Ishikawa (cell line): ENCODE measurements around the gene DDX43.

ENCODE experiments used
- CEBPB ChIP-seq: IDR thresholded peaks from 2 replicates; pipeline ENCODE4 v1.6.1; 2012
- CREB1 ChIP-seq: IDR thresholded peaks from 2 replicates; pipeline ENCODE4 v1.6.1; 2012; ENCODE audit warnings: low read depth
- EGR1 ChIP-seq: IDR thresholded peaks from 2 replicates; pipeline ENCODE4 v1.6.1; 2012
- EP300 ChIP-seq: IDR thresholded peaks from 2 replicates; pipeline ENCODE4 v1.6.1; 2012; ENCODE audit warnings: borderline replicate concordance
- FOXM1 ChIP-seq: IDR thresholded peaks from 2 replicates; pipeline ENCODE4 v1.6.1; 2012; ENCODE audit warnings: low read depth, borderline replicate concordance
- NFIC ChIP-seq: IDR thresholded peaks from 2 replicates; pipeline ENCODE4 v1.6.1; 2012
- RAD21 ChIP-seq: IDR thresholded peaks from 2 replicates; pipeline ENCODE4 v1.6.1; 2012; ENCODE audit warnings: low read depth
- TAF1 ChIP-seq: IDR thresholded peaks from 2 replicates; pipeline ENCODE4 v1.6.1; 2012; ENCODE audit warnings: low read depth, mild to moderate bottlenecking
- TCF12 ChIP-seq: IDR thresholded peaks from 2 replicates; pipeline ENCODE4 v1.6.1; 2012; ENCODE audit warnings: low read depth
- TEAD4 ChIP-seq: IDR thresholded peaks from 2 replicates; pipeline ENCODE4 v1.6.1; 2012
- YY1 ChIP-seq: IDR thresholded peaks from 2 replicates; pipeline ENCODE4 v1.6.1; 2012; ENCODE audit warnings: low read depth
- ZBTB7A ChIP-seq: IDR thresholded peaks from 2 replicates; pipeline ENCODE4 v1.6.1; 2012; ENCODE audit warnings: low read depth
- TF ChIP-seq, protein P1 (sequence below): IDR thresholded peaks from 2 replicates; pipeline ENCODE4 v1.6.1; 2012
- TF ChIP-seq, protein P2 (sequence below): IDR thresholded peaks from 2 replicates; pipeline ENCODE4 v1.6.1; 2012
- TF ChIP-seq, protein P3 (sequence below): IDR thresholded peaks from 2 replicates; pipeline ENCODE4 v1.6.1; 2012; ENCODE audit warnings: low read depth, mild to moderate bottlenecking

DDX43 gene

DNA sequence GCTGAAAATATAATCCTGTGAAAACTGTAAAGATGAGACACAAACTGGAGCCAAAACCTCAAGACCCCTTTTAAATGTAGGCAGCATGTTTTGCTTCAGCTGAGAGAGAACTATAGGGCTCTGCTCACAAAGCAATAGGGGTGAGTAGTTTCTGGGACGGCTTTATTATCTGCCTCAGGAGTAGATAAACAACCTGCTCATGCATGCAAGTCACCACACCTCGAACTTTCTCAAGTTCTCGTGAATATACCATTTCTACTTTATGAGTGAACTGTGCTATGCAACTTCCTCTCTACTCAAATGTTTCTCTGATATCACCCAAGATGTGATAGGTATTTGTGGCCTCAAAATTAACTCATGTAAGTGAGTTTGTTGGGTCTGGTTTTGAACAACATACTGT, 17.4 kb upstream of the DDX43 start:
- TF ChIP-seq NFIC (no peak), RAD21 (no peak), TEAD4 (no peak), ZBTB7A (no peak), YY1 (no peak), TAF1 (no peak), TCF12 (no peak), EP300 (no peak), FOXM1 (no peak), EGR1 (no peak), CREB1 (no peak), CEBPB (no peak)
- TF ChIP-seq, protein P1, sequence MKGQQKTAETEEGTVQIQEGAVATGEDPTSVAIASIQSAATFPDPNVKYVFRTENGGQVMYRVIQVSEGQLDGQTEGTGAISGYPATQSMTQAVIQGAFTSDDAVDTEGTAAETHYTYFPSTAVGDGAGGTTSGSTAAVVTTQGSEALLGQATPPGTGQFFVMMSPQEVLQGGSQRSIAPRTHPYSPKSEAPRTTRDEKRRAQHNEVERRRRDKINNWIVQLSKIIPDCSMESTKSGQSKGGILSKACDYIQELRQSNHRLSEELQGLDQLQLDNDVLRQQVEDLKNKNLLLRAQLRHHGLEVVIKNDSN: no peak
- TF ChIP-seq, protein P2, sequence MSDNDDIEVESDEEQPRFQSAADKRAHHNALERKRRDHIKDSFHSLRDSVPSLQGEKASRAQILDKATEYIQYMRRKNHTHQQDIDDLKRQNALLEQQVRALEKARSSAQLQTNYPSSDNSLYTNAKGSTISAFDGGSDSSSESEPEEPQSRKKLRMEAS: no peak
- TF ChIP-seq, protein P3, sequence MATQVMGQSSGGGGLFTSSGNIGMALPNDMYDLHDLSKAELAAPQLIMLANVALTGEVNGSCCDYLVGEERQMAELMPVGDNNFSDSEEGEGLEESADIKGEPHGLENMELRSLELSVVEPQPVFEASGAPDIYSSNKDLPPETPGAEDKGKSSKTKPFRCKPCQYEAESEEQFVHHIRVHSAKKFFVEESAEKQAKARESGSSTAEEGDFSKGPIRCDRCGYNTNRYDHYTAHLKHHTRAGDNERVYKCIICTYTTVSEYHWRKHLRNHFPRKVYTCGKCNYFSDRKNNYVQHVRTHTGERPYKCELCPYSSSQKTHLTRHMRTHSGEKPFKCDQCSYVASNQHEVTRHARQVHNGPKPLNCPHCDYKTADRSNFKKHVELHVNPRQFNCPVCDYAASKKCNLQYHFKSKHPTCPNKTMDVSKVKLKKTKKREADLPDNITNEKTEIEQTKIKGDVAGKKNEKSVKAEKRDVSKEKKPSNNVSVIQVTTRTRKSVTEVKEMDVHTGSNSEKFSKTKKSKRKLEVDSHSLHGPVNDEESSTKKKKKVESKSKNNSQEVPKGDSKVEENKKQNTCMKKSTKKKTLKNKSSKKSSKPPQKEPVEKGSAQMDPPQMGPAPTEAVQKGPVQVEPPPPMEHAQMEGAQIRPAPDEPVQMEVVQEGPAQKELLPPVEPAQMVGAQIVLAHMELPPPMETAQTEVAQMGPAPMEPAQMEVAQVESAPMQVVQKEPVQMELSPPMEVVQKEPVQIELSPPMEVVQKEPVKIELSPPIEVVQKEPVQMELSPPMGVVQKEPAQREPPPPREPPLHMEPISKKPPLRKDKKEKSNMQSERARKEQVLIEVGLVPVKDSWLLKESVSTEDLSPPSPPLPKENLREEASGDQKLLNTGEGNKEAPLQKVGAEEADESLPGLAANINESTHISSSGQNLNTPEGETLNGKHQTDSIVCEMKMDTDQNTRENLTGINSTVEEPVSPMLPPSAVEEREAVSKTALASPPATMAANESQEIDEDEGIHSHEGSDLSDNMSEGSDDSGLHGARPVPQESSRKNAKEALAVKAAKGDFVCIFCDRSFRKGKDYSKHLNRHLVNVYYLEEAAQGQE: no peak

DNA sequence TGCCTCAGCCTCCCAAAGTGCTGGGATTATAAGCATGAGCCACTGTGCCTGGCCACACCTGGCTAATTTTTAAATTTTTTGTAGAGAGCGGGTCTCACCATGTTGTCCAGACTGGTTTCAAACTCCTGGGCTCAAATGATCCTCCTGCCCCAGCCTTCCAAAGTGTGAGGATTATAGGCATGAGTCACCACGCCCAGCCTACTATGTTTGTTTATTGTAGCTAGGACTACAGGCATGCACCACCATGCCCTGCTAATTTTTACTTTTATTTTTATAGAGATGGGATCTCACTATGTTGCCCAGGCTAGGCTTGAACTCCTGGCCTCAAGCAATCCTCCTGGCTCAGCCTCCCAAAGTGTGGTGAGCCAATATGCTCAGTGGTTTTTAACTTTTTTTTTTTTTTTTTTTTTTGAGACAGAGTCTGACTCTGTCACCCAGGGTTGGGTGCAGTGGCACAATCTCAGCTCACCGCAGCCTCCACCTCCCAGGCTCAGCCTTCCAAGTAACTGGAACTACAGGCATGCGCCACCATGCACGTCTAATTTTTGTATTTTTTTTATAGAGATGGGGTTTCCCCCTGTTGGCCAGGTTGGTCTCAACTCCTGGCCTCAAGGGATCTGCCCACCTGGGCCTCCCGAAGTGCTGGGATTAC, 12.0 kb upstream of the DDX43 start:
- no peak for TF ChIP-seq TAF1
- no peak for TF ChIP-seq FOXM1
- TF ChIP-seq TCF12: no peak
- no peak for TF ChIP-seq CEBPB
- no peak for TF ChIP-seq NFIC
- TF ChIP-seq, protein P3: no peak
- no peak for TF ChIP-seq EGR1
- TF ChIP-seq, protein P2: no peak
- TF ChIP-seq, protein P1: no peak
- no peak for TF ChIP-seq TEAD4
- TF ChIP-seq EP300: no peak
- TF ChIP-seq ZBTB7A: no peak
- no peak for TF ChIP-seq YY1

DNA sequence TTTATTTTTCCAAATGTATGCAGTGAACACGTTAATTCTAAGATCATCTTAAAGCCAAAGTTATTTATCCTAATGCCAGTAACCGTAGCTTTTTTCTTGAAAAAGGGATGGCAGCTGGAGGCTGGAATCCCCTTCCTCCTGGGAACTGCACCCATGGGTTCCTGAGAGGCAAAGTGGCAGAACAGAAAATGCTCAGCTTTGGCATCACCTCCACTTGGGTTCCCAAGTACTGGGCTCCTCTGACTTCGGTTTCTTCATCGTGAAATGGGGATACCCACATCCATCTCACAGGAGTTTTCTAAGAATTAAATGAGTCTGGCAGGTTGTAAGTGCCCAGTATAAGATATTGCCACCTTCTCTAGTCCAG, 6.2 kb upstream of the DDX43 start:
- TF ChIP-seq, protein P1: no peak
- TF ChIP-seq NFIC: no peak
- TF ChIP-seq, protein P2: no peak
- no peak for TF ChIP-seq RAD21
- TF ChIP-seq FOXM1: no peak
- no peak for TF ChIP-seq EP300
- TF ChIP-seq, protein P3: no peak
- no peak for TF ChIP-seq CREB1
